ENCODE measurements around the gene PDIA3. TPM values are rescaled to one million over a fixed set of nuclear protein-coding genes. Genes with fewer than 3 reads are reported as not detected.
A peak's percentile ranks its signal among the peaks of the same experiment; 100 is the strongest.

The PDIA3 gene
- polyA plus RNA-seq, 1 experiment = 425 TPM

- no peak for DNase-seq (ENCODE audit: low read depth)
Observed at GRCh38 chr15:43774062-43774461, 27.8 kb downstream of the PDIA3 start.

GRCh38 chr15:43775411-43775965, 29.2 kb downstream of the PDIA3 start:
- peak; percentile 37; the same call in 1 of the 2 replicates for TF ChIP-seq CTCF (IDR thresholded peaks at IDR 0.05; ENCODE audit: insufficient read depth, low read depth, low read length)
- no peaks in the 10 kb centered on the region for H3K27me3 ChIP-seq (ENCODE audit: control insufficient read depth, insufficient read depth, low read length)
- H3K4me3 ChIP-seq (ENCODE audit: low read depth, low read length) = no peak overlapping the region
- ChIA-PET POLR2A (no interaction called here), CTCF (interaction anchor here (0.6 to 2.2 kb wide), 3 partner anchors 10 to 131 kb away, joined by 3 to 5 read pairs (median 4); partner anchors contain the start of gene SERINC4)
- DNase-seq (ENCODE audit: low read depth) = no peak
- H3K36me3 ChIP-seq (ENCODE audit: control insufficient read depth, insufficient read depth, low read length) = peaks cover 6% of the 10 kb centered on the region

More at GRCh38 chr15:43774062-43774461, 27.8 kb downstream of the PDIA3 start:
- H3K27me3 ChIP-seq (ENCODE audit: control insufficient read depth, insufficient read depth, low read length) = no peaks in the 10 kb centered on the region
- ChIA-PET POLR2A (no interaction called here), CTCF (no interaction called here)
- TF ChIP-seq CTCF (IDR thresholded peaks at IDR 0.05; ENCODE audit: insufficient read depth, low read depth, low read length) = no peak
- peaks cover 8% of the 10 kb centered on the region for H3K36me3 ChIP-seq (ENCODE audit: control insufficient read depth, insufficient read depth, low read length)
- H3K4me3 ChIP-seq (ENCODE audit: low read depth, low read length) = no peak overlapping the region

- TF ChIP-seq CTCF (IDR thresholded peaks at IDR 0.05; ENCODE audit: insufficient read depth, low read depth, low read length) = no peak
- DNase-seq (ENCODE audit: low read depth) = no peak
- ChIA-PET POLR2A (interaction anchor here (0.9 kb wide), 1 partner anchor 30 kb away, joined by 6 read pairs; the partner anchor contains the start of gene PDIA3), CTCF (interaction anchor here (0.6 to 2.2 kb wide), 7 partner anchors 10 to 23 kb away, joined by 4 to 12 read pairs (median 7); partner anchors contain the start of gene SERINC4)
- H3K4me3 ChIP-seq (ENCODE audit: low read depth, low read length) = peak overlapping the region; percentile 50
- no peaks in the 10 kb centered on the region for H3K27me3 ChIP-seq (ENCODE audit: control insufficient read depth, insufficient read depth, low read length)
- H3K36me3 ChIP-seq (ENCODE audit: control insufficient read depth, insufficient read depth, low read length) = peaks cover 6% of the 10 kb centered on the region
Observed at GRCh38 chr15:43776101-43776717, 30.0 kb downstream of the PDIA3 start.

- CTCF ChIA-PET = interaction anchor here (0.6 to 2.2 kb wide), 10 partner anchors 9 to 424 kb away, joined by 3 to 12 read pairs (median 4); partner anchors contain the start of gene SERINC4
- no peak for DNase-seq (ENCODE audit: low read depth)
- peak within 1 kb of the TSS; percentile 50 for H3K4me3 ChIP-seq (ENCODE audit: low read depth, low read length)
- H3K27me3 ChIP-seq (ENCODE audit: control insufficient read depth, insufficient read depth, low read length) = no peaks in the 10 kb centered on the region
- POLR2A ChIA-PET = interaction anchor here (0.6 to 0.9 kb wide), 2 partner anchors 20 to 31 kb away, joined by 6 to 8 read pairs; partner anchors contain the start of gene PDIA3
- TF ChIP-seq CTCF (IDR thresholded peaks at IDR 0.05; ENCODE audit: insufficient read depth, low read depth, low read length) = no peak
- H3K36me3 ChIP-seq (ENCODE audit: control insufficient read depth, insufficient read depth, low read length) = peaks cover 4% of the 10 kb centered on the region
Observed at GRCh38 chr15:43776718-43777266, 30.6 kb downstream of the PDIA3 start, which contains the start of gene ELL3. TSS of gene ELL3 (minus strand) at chr15:43776966. CDS start at chr15:43776901, 65 bp downstream.

Data from BJ (cell line).